Smooth muscle cell (in vitro differentiated cells): ENCODE measurements around the gene TAAR9. TPM values are rescaled to one million over a fixed set of nuclear protein-coding genes. Genes with fewer than 3 reads are reported as not detected.

Source experiments
- DNase-seq: peaks from one replicate; lab custom pipeline; 2025; ENCODE audit not compliant: unreplicated experiment; lab: John Stamatoyannopoulos, UW
- H2AFZ ChIP-seq: fragments of 200-600 bp; sonication (generic); 2 replicates; pipeline ENCODE4 v1.6.0; 2016; ENCODE audit warnings: antibody characterized with exemption, low read depth, mild to moderate bottlenecking
- H3F3A ChIP-seq: fragments of 200-600 bp; sonication (generic); 2 replicates; pipeline ENCODE4 v1.6.0; 2017; ENCODE audit warnings: antibody characterized with exemption, low read depth
- H3K27ac ChIP-seq: fragments of 200-600 bp; sonication (generic); 2 replicates; pipeline ENCODE4 v1.5.1; 2016; ENCODE audit warnings: low read depth, mild to moderate bottlenecking
- H3K27me3 ChIP-seq: fragments of 200-600 bp; sonication (generic); 2 replicates; pipeline ENCODE4 v1.6.1; 2016; ENCODE audit warnings: low read depth, mild to moderate bottlenecking
- H3K36me3 ChIP-seq: fragments of 200-600 bp; sonication (generic); 2 replicates; pipeline ENCODE4 v1.5.1; 2016; ENCODE audit warnings: low read depth
- H3K4me1 ChIP-seq: fragments of 200-600 bp; sonication (generic); 2 replicates; pipeline ENCODE4 v1.5.1; 2016; ENCODE audit warnings: low read depth
- H3K4me2 ChIP-seq: fragments of 200-600 bp; sonication (generic); 2 replicates; pipeline ENCODE4 v1.6.0; 2016; ENCODE audit warnings: mild to moderate bottlenecking
- H3K4me3 ChIP-seq: fragments of 200-600 bp; sonication (generic); 2 replicates; pipeline ENCODE4 v1.5.1; 2016; ENCODE audit warnings: mild to moderate bottlenecking
- H3K79me2 ChIP-seq: fragments of 200-600 bp; sonication (generic); 2 replicates; pipeline ENCODE4 v1.6.0; 2016; ENCODE audit warnings: low read depth, mild to moderate bottlenecking
- H3K9ac ChIP-seq: fragments of 200-600 bp; sonication (generic); 2 replicates; pipeline ENCODE4 v1.6.0; 2016; ENCODE audit warnings: low read depth
- H3K9me3 ChIP-seq: fragments of 200-600 bp; sonication (generic); replicated peaks from 2 replicates; pipeline ENCODE4 v1.5.1; 2016; ENCODE audit warnings: low read depth
- H4K20me1 ChIP-seq: fragments of 200-600 bp; sonication (generic); 2 replicates; pipeline ENCODE4 v1.6.0; 2016; ENCODE audit warnings: low read depth
- CTCF ChIP-seq: fragments of 200-600 bp; sonication (generic); IDR thresholded peaks from 2 replicates; pipeline ENCODE4 v1.5.1; 2017; ENCODE audit warnings: borderline replicate concordance, mild to moderate bottlenecking, antibody characterized with exemption; ENCODE audit not compliant: insufficient read depth, poor library complexity, severe bottlenecking
- WGBS: methylation state at CpG from one replicate; pipeline ENCODE4 v1.1.7; 2016; ENCODE audit warnings: low lambda C conversion rate; 5-methylcytosine and 5-hydroxymethylcytosine counted together
- polyA plus RNA-seq: library from polyadenylated mRNA; unstranded; fragments of >200 nt; fragmentation: Nextera tagmentation; extraction: Ambion mirVana; gene quantifications from 2 replicates; pipeline ENCODE4 v1.2.1, GENCODE V29; 2016
- total RNA-seq: library from RNA; depleted of rRNA; stranded (reverse); fragments of >200 nt; gene quantifications from 2 replicates; pipeline ENCODE4 v1.2.3, GENCODE V29; 2014

Gene TAAR9
- total and polyA plus RNA-seq, 2 experiments from 2014 or later, result not detected

DNA sequence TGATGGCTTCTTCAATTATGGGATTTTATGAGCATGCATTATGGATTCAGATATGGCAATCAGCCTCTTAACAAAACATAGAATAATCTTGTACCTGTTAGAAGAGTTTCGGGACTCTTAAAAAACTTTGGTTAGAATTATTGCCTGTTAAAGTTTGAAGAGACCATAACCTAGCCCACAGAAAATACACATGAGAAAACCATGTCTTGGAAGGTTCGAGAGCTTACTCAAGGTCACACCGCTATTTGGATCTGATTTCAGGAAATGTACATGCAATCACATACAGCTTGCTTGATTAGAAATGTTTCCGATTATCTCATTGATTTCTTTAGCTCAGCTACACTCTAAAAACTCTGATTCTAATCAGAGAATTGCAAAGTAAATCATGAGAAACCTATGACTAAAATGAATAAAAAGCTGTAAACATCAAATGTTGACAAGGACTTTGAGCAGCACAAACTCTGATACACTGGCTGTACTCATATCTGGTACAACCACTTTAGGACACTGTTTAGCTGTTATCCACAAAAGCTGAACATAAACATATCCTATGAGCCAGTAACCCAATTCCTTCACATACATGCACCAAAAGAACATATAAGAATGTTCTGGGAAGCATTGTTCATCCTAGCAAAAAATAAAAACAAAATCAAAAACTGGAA lies 41.4 kb upstream of the TAAR9 start:
- H3K27ac ChIP-seq, result no peak overlapping the region
- H3K27me3 ChIP-seq, result no peaks in the 10 kb centered on the region
- no peak overlapping the region for H2AFZ ChIP-seq
- H3K4me3 ChIP-seq, result no peak overlapping the region
- 47% methylated on average over 4 of the region's 4 CpGs for whole genome bisulfite sequencing
- no peaks in the 10 kb centered on the region for H3K9me3 ChIP-seq
- H3K4me2 ChIP-seq, result no peak overlapping the region
- no peak overlapping the region for H3K9ac ChIP-seq
- no peaks in the 10 kb centered on the region for H3F3A ChIP-seq
- no peak for DNase-seq
- H4K20me1 ChIP-seq, result peaks cover 73% of the 10 kb centered on the region
- H3K79me2 ChIP-seq, result peaks cover 44% of the 10 kb centered on the region
- no peaks in the 10 kb centered on the region for H3K4me1 ChIP-seq
- H3K36me3 ChIP-seq, result no peaks in the 10 kb centered on the region
- TF ChIP-seq CTCF, result no peak

DNA sequence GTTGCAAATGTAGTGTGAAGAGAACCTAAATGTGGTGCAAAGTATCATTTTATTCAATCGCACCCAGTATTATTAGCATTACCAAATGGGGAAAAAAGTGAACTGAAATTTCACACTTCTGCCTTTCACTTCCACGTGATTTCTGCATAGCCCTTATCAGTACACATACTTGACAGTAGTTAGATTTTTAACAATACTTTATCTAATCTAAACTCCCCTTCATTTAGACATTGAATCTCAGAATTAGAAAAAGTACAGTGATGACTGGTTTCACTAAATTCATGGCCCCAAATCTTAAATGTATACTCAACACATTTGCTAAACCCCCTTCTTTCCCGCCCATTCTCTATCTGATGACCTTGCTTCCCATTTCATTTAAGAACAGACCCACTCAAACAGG lies 39.4 kb upstream of the TAAR9 start:
- TF ChIP-seq CTCF, result no peak
- H3K27me3 ChIP-seq, result no peaks in the 10 kb centered on the region
- H4K20me1 ChIP-seq, result peaks cover 63% of the 10 kb centered on the region
- H3K79me2 ChIP-seq, result peaks cover 40% of the 10 kb centered on the region
- H3K36me3 ChIP-seq, result no peaks in the 10 kb centered on the region
- H3K4me2 ChIP-seq, result no peak overlapping the region
- H3K9ac ChIP-seq, result no peak overlapping the region
- H3F3A ChIP-seq, result no peaks in the 10 kb centered on the region
- no peaks in the 10 kb centered on the region for H3K9me3 ChIP-seq
- H2AFZ ChIP-seq, result no peak overlapping the region
- no peak overlapping the region for H3K4me3 ChIP-seq
- no peak overlapping the region for H3K27ac ChIP-seq
- 97% methylated on average over 3 of the region's 3 CpGs for WGBS
- DNase-seq, result no peak
- H3K4me1 ChIP-seq, result no peaks in the 10 kb centered on the region

DNA sequence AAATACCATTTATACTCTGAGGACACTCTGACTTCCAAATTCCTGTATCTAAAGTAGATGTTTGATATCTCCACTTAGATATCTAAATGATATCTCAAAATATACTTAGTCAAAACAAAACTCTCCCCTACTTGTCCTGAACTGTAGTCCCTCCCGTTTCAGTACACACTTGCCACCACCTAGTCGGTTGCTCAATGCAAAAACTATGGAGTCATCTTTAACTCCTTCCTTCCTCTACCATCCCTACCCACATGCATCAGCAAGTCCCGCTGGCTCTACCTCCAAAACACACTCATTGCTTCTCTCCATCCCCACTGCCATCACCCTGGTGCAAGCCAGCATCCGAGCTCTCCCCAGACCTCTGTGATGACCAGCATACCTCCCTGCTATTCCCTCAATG lies 38.3 kb upstream of the TAAR9 start:
- Histone ChIP-seq H3F3A (no peaks in the 10 kb centered on the region), H3K4me3 (no peak overlapping the region), H3K36me3 (no peaks in the 10 kb centered on the region), H3K4me2 (no peak overlapping the region), H3K9me3 (no peaks in the 10 kb centered on the region), H3K27me3 (no peaks in the 10 kb centered on the region), H3K79me2 (peaks cover 40% of the 10 kb centered on the region), H4K20me1 (peaks cover 63% of the 10 kb centered on the region), H3K27ac (no peak overlapping the region), H2AFZ (no peak overlapping the region), H3K9ac (no peak overlapping the region), H3K4me1 (no peaks in the 10 kb centered on the region)
- DNase-seq, result no peak
- 86% methylated on average over 4 of the region's 4 CpGs for WGBS
- no peak for TF ChIP-seq CTCF

DNA sequence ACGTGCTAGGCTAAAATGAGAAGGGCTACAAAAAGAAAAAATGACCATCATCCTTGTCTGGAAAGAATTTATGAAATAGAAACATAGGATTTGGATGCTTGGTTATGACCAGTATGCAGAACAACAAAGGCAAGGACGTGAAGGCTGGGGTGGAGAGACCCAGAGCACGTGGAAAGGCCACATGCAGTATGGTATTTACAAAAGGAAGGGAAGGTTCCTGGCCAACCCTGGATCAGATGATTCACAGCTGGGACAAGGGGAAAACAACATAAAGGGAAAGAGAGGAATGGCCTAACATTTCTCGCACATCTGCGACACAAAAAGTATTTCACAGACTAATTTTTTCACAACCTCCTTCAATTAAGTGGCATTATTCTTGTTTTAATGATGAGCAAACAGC lies 33.3 kb upstream of the TAAR9 start:
- H3K9me3 ChIP-seq, result no peaks in the 10 kb centered on the region
- no peaks in the 10 kb centered on the region for H3K4me1 ChIP-seq
- 80% methylated on average over 5 of the region's 5 CpGs for WGBS
- DNase-seq, result no peak
- no peak overlapping the region for H3K9ac ChIP-seq
- H2AFZ ChIP-seq, result no peak overlapping the region
- no peaks in the 10 kb centered on the region for H3F3A ChIP-seq
- no peaks in the 10 kb centered on the region for H3K27me3 ChIP-seq
- no peak overlapping the region for H3K4me3 ChIP-seq
- no peak for TF ChIP-seq CTCF
- no peaks in the 10 kb centered on the region for H3K36me3 ChIP-seq
- no peak overlapping the region for H3K27ac ChIP-seq
- peaks cover 65% of the 10 kb centered on the region for H3K79me2 ChIP-seq
- no peak overlapping the region for H3K4me2 ChIP-seq
- peaks cover 80% of the 10 kb centered on the region for H4K20me1 ChIP-seq
